Stimulated activated effector memory CD8-positive, alpha-beta T cell treated with anti-CD3 and anti-CD28 coated beads, Interleukin-12 subunit alpha, Interleukin-12 subunit beta, amount 100 ng/mL, for 72 hours (primary cell): ENCODE data around the gene ANTKMT.
"Not testable (repeated sequence)": the region's sequence is repeated elsewhere in the genome, so short reads cannot be mapped to it uniquely, and the experiment has no call there.

Source experiments
- ATAC-seq: fragments of 150-1000 bp; cut with Tn5 transposase; 2 replicates; pipeline ENCODE4 v1.10.0; 2021
- DNase-seq, 2 donors: peaks; one replicate each; pipeline ENCODE4 v3.0.0; 2021 to 2022; ENCODE audit warnings: low spot score in 2 of 2
- H3K27ac Mint-ChIP-seq: one replicate; pipeline ENCODE4 v1.8.0; 2022; ENCODE audit warnings: mild to moderate bottlenecking, mixed read lengths
- H3K36me3 Mint-ChIP-seq: one replicate; pipeline ENCODE4 v1.8.0; 2022; ENCODE audit warnings: mild to moderate bottlenecking, mixed read lengths
- H3K4me1 Mint-ChIP-seq: one replicate; pipeline ENCODE4 v1.8.0; 2022; ENCODE audit warnings: mixed read lengths
- H3K4me3 Mint-ChIP-seq: one replicate; pipeline ENCODE4 v1.8.0; 2022; ENCODE audit warnings: mild to moderate bottlenecking, mixed read lengths
- H3K9me3 Mint-ChIP-seq: one replicate; pipeline ENCODE4 v1.8.0; 2022; ENCODE audit warnings: mixed read lengths

ANTKMT gene

GRCh38 chr16:733382-734207 lies 12.6 kb downstream of the ANTKMT start:
- ATAC-seq, result no peak
- H3K27ac Mint-ChIP-seq, result no peak overlapping the region
- H3K4me3 Mint-ChIP-seq, result no peak overlapping the region
- peak in 1 of 2 donors; percentile 60 for DNase-seq
- peaks cover 16% of the 10 kb centered on the region for H3K4me1 Mint-ChIP-seq
- no peaks in the 10 kb centered on the region for H3K9me3 Mint-ChIP-seq
- peaks cover 58% of the 10 kb centered on the region for H3K36me3 Mint-ChIP-seq

GRCh38 chr16:734208-734980 lies 13.4 kb downstream of the ANTKMT start:
- ATAC-seq (no peak), DNase-seq (no peak)
- no peak overlapping the region for H3K27ac Mint-ChIP-seq
- H3K36me3 Mint-ChIP-seq, result peaks cover 65% of the 10 kb centered on the region
- no peaks in the 10 kb centered on the region for H3K9me3 Mint-ChIP-seq
- peaks cover 22% of the 10 kb centered on the region for H3K4me1 Mint-ChIP-seq
- no peak overlapping the region for H3K4me3 Mint-ChIP-seq

- Mint-ChIP-seq H3K4me1 (peaks cover 30% of the 10 kb centered on the region), H3K27ac (peak overlapping the region; percentile 65), H3K36me3 (peaks cover 65% of the 10 kb centered on the region), H3K9me3 (no peaks in the 10 kb centered on the region), H3K4me3 (peak overlapping the region; percentile 60)
- ATAC-seq (no peak), DNase-seq (no peak)
These were observed 14.3 kb downstream of the ANTKMT start for GRCh38 chr16:734981-735881.

DNA sequence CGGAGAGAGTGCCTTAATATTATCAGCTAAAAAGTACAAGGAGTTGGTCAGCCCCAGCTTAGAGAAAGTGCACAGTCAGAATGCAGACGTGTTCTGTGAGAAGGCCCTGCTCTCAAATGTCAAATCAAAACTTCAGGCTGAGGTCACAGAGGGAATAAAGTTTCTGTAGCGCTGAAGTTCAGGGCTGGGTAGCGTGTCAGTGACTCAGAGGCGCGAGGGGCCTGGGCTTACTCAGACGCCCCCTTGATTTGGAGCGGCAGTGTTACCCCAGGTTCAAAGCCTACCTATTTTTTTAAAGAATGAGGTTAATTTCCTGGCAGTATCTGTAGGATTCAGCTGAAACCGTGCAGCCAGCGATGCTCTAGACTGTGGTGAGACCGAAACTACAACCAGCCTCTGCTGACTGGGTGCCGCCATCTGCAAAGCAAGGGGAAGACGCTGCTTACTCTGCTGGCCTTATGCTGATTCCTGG lies 15.1 kb downstream of the ANTKMT start:
- peak in 1 of 2 donors; percentile 86 for DNase-seq
- Mint-ChIP-seq H3K36me3 (peaks cover 66% of the 10 kb centered on the region), H3K9me3 (no peaks in the 10 kb centered on the region), H3K4me1 (peaks cover 30% of the 10 kb centered on the region), H3K27ac (peak overlapping the region; percentile 65), H3K4me3 (peak overlapping the region; percentile 60)
- ATAC-seq, result peak; percentile 87

- H3K9me3 Mint-ChIP-seq, result no peaks in the 10 kb centered on the region
- peaks cover 66% of the 10 kb centered on the region for H3K36me3 Mint-ChIP-seq
- H3K27ac Mint-ChIP-seq, result no peak overlapping the region
- peak overlapping the region; percentile 60 for H3K4me3 Mint-ChIP-seq
- H3K4me1 Mint-ChIP-seq, result peaks cover 30% of the 10 kb centered on the region
- ATAC-seq, result no peak
- no peak for DNase-seq
These were observed 16.1 kb downstream of the ANTKMT start for GRCh38 chr16:736936-737481.

GRCh38 chr16:739560-740458 lies 18.9 kb downstream of the ANTKMT start:
- H3K4me3 Mint-ChIP-seq, result peak overlapping the region; percentile 72
- peak overlapping the region; percentile 17 for H3K27ac Mint-ChIP-seq
- peaks cover 51% of the 10 kb centered on the region for H3K36me3 Mint-ChIP-seq
- H3K9me3 Mint-ChIP-seq, result no peaks in the 10 kb centered on the region
- ATAC-seq, result no peak
- DNase-seq, result no peak
- peaks cover 30% of the 10 kb centered on the region for H3K4me1 Mint-ChIP-seq

DNA sequence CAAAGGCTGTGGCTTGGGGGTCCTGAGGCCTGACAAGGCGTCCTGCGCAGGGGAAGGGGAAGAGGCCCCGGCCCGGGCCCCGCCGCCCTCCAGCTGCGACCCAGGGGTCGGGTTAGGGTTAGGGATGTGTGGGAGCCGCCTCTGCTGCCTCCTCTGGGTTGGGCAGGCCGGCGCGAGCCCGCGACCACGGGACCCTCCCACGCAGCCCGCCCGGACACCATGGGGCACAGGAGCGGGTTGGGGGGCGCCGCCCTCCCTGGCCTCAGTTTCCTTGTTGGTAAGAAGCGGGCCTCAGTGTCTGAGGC lies 19.5 kb downstream of the ANTKMT start:
- H3K4me1 Mint-ChIP-seq, result peaks cover 25% of the 10 kb centered on the region
- peak in 1 of 2 donors; percentile 58 for DNase-seq
- H3K27ac Mint-ChIP-seq, result peak overlapping the region; percentile 17
- H3K4me3 Mint-ChIP-seq, result peak overlapping the region; percentile 72
- peaks cover 45% of the 10 kb centered on the region for H3K36me3 Mint-ChIP-seq
- H3K9me3 Mint-ChIP-seq, result no peaks in the 10 kb centered on the region
- ATAC-seq, result no peak

DNA sequence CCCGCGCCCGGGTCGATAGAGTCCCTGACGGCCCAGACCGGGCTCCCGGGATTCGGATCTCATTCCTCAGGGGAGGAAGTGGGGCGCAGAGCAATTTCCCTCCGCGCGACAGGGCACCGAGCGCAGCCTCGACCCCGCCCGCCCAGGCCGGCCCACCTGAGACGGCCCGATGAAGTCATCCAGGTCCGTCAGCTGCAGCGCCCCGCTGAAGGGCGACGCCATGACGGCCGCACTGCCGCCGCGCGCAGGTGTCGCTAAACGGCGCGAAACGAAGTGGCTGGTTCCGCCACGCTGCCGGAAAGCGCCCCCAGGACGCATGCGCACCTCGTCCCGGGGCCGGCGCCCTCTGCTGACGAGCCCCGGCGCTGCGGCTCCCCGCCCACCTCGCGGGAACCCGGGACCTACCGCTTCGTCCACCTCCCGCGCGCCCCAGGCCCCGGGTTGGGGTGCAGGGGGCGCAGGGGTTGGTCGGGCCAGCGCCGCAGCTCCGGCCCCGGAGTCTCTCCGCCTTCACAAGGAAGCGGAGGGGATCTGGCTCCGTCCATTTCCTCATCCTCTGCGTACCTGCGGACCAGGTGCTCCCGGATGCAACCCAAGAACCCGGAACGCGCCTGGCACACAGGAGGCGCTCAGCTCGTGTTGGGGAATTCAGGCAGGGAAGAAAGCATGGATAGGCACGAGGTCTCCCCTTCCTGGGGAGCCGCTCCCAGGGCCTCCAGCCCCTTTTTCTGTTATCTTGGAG lies 20.0 kb downstream of the ANTKMT start, which contains the start of gene CIAO3:
TSS of gene CIAO3 (minus strand) at position 234 of the 742 bp plus-strand sequence. CDS start at position 222, 12 bp downstream.
- Mint-ChIP-seq H3K4me3 (peak within 1 kb of the TSS; percentile 72), H3K27ac (peak within 1 kb of the TSS; percentile 17), H3K4me1 (peaks cover 20% of the 10 kb centered on the region), H3K9me3 (no peaks in the 10 kb centered on the region), H3K36me3 (peaks cover 40% of the 10 kb centered on the region)
- ATAC-seq (peak; percentile 80), DNase-seq (peak; percentile 98 to 100)

DNA sequence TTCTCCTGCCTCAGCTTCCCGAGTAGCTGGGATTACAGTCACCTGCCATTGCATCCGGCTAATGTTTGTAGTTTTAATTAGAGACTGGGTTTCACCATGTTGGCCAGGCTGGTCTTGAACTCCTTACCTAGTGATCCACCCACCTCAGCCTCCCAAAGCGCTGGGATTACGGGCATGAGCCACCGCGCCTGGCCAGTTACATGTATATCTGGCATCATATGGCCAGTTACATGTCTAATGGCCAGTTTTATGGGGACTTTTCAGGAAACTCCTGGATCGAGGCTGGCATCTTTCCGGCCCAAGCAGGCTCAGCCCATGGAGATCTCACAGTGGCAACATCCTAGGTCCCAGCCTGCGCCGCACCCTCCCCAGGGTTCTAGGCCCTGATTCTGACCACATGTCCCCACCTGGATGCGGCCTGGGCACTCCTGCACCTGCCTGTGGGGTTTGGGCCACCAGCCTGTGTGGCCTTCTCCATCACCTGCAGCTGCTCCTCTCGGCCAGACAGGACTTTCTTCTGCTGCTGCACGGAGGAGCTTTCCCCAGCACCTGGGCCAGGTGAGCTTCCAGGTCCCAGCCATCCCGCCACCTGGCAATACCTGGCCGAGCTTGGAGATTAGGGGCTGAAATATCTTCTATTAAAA lies 21.2 kb downstream of the ANTKMT start:
- H3K4me3 Mint-ChIP-seq, result peak overlapping the region; percentile 72
- H3K9me3 Mint-ChIP-seq, result no peaks in the 10 kb centered on the region
- no peak for ATAC-seq
- H3K4me1 Mint-ChIP-seq, result peaks cover 13% of the 10 kb centered on the region
- peaks cover 28% of the 10 kb centered on the region for H3K36me3 Mint-ChIP-seq
- H3K27ac Mint-ChIP-seq, result no peak overlapping the region
- no peak for DNase-seq

DNA sequence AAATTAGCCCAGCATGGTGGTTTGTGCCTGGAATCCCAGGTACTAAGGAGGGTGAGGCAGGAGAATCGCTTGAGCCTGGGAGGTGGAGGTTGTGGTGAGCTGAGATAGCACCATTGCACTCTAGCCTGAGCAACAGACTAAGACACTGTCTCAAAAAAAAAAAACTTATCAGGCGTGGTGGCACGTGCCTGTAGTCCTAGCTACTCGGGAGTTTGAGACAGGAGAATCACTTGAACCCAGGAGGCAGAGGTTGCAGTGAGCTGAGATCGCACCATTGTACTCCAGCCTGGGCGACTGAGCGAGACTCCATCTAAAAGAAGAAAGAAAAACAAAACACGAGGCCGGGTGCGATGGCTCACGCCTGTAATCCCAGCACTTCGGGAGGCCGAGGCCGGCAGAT lies 21.9 kb downstream of the ANTKMT start:
- not testable (repeated sequence) for H3K27ac Mint-ChIP-seq, ATAC-seq, H3K4me3 Mint-ChIP-seq

DNA sequence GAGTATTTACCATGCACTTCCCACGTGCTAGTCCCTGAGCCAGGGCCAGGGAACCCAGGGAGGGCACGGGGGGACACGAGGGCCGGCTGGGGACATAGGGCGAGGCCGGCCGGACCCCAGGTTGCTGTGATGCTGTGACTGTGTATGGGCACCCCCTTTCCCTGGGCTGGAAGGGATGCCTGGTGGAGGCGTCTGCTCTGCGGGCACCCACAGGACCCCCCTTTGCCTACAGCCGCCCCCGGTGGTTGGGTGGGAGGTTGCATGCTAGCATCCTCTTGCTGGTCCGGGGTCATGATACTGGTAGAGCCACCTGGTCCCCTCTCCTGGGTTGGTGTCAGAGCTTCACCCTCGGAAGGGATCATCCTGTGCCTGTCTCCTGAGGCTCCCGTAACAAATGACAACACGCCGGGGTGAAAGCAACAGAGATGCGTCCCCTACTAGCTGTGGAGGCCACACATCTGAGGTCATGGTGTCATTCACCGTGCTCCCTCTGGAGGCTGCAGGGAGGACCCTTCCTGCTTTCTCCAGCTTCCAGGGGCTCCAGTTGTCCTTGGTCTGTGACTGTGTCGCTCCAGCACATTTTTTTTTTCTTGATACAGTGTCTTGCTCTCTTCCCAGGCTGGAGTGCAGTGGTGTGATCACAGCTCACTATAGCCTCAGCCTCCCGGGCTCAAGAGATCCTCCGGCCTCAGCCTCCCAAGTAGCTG lies 23.0 kb downstream of the ANTKMT start:
- H3K36me3 Mint-ChIP-seq, result peaks cover 10% of the 10 kb centered on the region
- H3K4me1 Mint-ChIP-seq, result peaks cover 13% of the 10 kb centered on the region
- no peak overlapping the region for H3K4me3 Mint-ChIP-seq

More for the DNA sequence above, 21.9 kb downstream of the ANTKMT start:
- H3K9me3 Mint-ChIP-seq, DNase-seq: not testable (repeated sequence)
- peaks cover 21% of the 10 kb centered on the region for H3K36me3 Mint-ChIP-seq
- peaks cover 13% of the 10 kb centered on the region for H3K4me1 Mint-ChIP-seq

GRCh38 chr16:745739-746138 lies 24.8 kb downstream of the ANTKMT start:
- ATAC-seq, result no peak
- Mint-ChIP-seq H3K9me3 (no peaks in the 10 kb centered on the region), H3K27ac (no peak overlapping the region), H3K4me1 (no peaks in the 10 kb centered on the region), H3K36me3 (peaks cover 7% of the 10 kb centered on the region), H3K4me3 (no peak overlapping the region)
- DNase-seq, result no peak

More for the DNA sequence above, 23.0 kb downstream of the ANTKMT start:
- ATAC-seq, result no peak
- no peak for DNase-seq
- Mint-ChIP-seq H3K9me3 (no peaks in the 10 kb centered on the region), H3K27ac (no peak overlapping the region)
